Transverse colon (tissue), 3 donors: ENCODE data around the gene SEPTIN2.

Source experiments
- EP300 ChIP-seq: sonication (generic); formaldehyde crosslinking; IDR thresholded peaks from one replicate; pipeline ENCODE4 v1.6.1; 2017; ENCODE audit warnings: antibody characterized with exemption, low read depth
- POLR2A ChIP-seq: fragments of 450-650 bp; IDR thresholded peaks from one replicate; pipeline ENCODE4 v1.6.1; 2016; ENCODE audit warnings: antibody characterized with exemption, mild to moderate bottlenecking, moderate library complexity
- TF ChIP-seq, protein P1 (sequence below), 5 experiments: fragments of 200-600 bp in 3 of 5; fragments of 450-650 bp in 2 of 5; sonication (generic) in 3 of 5; IDR thresholded peaks; 1 replicate in 2 of 5; 2 replicates in 3 of 5; pipeline ENCODE4 v1.5.1; 2016 to 2017; ENCODE audit warnings: antibody characterized with exemption in 5 of 5, inconsistent platforms in 3 of 5, mild to moderate bottlenecking in 2 of 5, moderate library complexity in 1 of 5

DNA sequence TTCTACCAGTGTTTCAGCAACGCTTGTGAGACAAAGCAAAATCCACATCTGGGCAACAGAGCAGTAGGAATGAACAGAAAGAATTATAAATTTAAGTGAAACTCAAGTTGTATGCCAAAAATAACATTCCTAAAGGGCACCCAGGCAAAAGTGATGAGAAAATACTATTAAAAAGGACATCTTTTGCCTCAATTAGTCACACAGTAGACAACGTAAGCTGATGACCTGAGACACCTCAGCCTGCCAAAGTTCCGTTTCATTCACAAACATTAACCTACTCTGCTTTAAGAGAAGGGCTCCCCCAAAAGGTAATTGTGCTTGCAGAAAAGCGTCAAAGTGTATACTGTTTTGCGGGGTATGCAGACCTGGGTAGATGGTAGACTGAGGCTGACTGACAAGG, 7.5 kb upstream of the SEPTIN2 start:
- TF ChIP-seq, protein P1, sequence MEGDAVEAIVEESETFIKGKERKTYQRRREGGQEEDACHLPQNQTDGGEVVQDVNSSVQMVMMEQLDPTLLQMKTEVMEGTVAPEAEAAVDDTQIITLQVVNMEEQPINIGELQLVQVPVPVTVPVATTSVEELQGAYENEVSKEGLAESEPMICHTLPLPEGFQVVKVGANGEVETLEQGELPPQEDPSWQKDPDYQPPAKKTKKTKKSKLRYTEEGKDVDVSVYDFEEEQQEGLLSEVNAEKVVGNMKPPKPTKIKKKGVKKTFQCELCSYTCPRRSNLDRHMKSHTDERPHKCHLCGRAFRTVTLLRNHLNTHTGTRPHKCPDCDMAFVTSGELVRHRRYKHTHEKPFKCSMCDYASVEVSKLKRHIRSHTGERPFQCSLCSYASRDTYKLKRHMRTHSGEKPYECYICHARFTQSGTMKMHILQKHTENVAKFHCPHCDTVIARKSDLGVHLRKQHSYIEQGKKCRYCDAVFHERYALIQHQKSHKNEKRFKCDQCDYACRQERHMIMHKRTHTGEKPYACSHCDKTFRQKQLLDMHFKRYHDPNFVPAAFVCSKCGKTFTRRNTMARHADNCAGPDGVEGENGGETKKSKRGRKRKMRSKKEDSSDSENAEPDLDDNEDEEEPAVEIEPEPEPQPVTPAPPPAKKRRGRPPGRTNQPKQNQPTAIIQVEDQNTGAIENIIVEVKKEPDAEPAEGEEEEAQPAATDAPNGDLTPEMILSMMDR (IDR thresholded peaks at IDR 0.05) = no peak
- TF ChIP-seq POLR2A (no peak), EP300 (no peak)
